NB4 (cell line): Measurements from ENCODE around the gene ABCA10.

Experiments used
- POLR2A ChIP-seq: IDR thresholded peaks from 2 replicates; pipeline ENCODE4 v1.6.1; 2011; ENCODE audit warnings: mild to moderate bottlenecking; ENCODE audit not compliant: insufficient read length; ENCODE audit errors: extremely low read depth
- TF ChIP-seq, protein P1 (sequence below): IDR thresholded peaks from one replicate; pipeline ENCODE4 v1.5.1; 2012; ENCODE audit warnings: low read depth, low read length

GRCh38 chr17:69111794-69112193 is 116.8 kb downstream of the ABCA10 start:
- TF ChIP-seq, protein P1, sequence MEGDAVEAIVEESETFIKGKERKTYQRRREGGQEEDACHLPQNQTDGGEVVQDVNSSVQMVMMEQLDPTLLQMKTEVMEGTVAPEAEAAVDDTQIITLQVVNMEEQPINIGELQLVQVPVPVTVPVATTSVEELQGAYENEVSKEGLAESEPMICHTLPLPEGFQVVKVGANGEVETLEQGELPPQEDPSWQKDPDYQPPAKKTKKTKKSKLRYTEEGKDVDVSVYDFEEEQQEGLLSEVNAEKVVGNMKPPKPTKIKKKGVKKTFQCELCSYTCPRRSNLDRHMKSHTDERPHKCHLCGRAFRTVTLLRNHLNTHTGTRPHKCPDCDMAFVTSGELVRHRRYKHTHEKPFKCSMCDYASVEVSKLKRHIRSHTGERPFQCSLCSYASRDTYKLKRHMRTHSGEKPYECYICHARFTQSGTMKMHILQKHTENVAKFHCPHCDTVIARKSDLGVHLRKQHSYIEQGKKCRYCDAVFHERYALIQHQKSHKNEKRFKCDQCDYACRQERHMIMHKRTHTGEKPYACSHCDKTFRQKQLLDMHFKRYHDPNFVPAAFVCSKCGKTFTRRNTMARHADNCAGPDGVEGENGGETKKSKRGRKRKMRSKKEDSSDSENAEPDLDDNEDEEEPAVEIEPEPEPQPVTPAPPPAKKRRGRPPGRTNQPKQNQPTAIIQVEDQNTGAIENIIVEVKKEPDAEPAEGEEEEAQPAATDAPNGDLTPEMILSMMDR, result no peak
- TF ChIP-seq POLR2A, result no peak
